H9 (cell line): ENCODE results near the gene ADGRL3. TPM values are rescaled to one million over a fixed set of nuclear protein-coding genes. Genes with fewer than 3 reads are reported as not detected.

Experiments used
- DNase-seq: peaks from one replicate; pipeline ENCODE4 v3.0.0-alpha.2; 2017
- H2AFZ ChIP-seq: one replicate; pipeline ENCODE4 v1.6.1; 2013; ENCODE audit warnings: mild to moderate bottlenecking, low read length, control low read depth, moderate library complexity
- H2AK5ac ChIP-seq: 2 replicates; pipeline ENCODE4 v1.6.1; 2013; ENCODE audit warnings: low read length, control low read depth, mixed read lengths; ENCODE audit not compliant: insufficient read length
- H2BK120ac ChIP-seq: one replicate; pipeline ENCODE4 v1.6.1; 2013; ENCODE audit warnings: low read depth, mild to moderate bottlenecking, low read length, control low read depth, inconsistent platforms; ENCODE audit not compliant: poor library complexity, severe bottlenecking
- H2BK12ac ChIP-seq: 2 replicates; pipeline ENCODE4 v1.6.1; 2013; ENCODE audit warnings: low read length, control low read depth, mixed read lengths, low read depth; ENCODE audit not compliant: insufficient read length
- H2BK15ac ChIP-seq: 2 replicates; pipeline ENCODE4 v1.6.1; 2013; ENCODE audit warnings: low read depth, low read length, control low read depth
- H2BK20ac ChIP-seq: one replicate; pipeline ENCODE4 v1.6.1; 2013; ENCODE audit warnings: low read depth, mild to moderate bottlenecking, low read length, control low read depth, inconsistent platforms; ENCODE audit not compliant: poor library complexity, severe bottlenecking
- H2BK5ac ChIP-seq: 2 replicates; pipeline ENCODE4 v1.6.1; 2013; ENCODE audit warnings: low read length, control low read depth, mixed read lengths; ENCODE audit not compliant: insufficient read length
- H3K14ac ChIP-seq: 2 replicates; pipeline ENCODE4 v1.6.1; 2013; ENCODE audit warnings: low read length, control low read depth; ENCODE audit not compliant: insufficient read depth
- H3K18ac ChIP-seq: 2 replicates; pipeline ENCODE4 v1.6.1; 2013; ENCODE audit warnings: low read depth, mild to moderate bottlenecking, mixed read lengths, low read length, control low read depth; ENCODE audit not compliant: insufficient read length
- H3K23ac ChIP-seq: 2 replicates; pipeline ENCODE4 v1.6.1; 2013; ENCODE audit warnings: low read length, control low read depth, mixed read lengths, low read depth; ENCODE audit not compliant: insufficient read length
- H3K23me2 ChIP-seq: 2 replicates; pipeline ENCODE4 v1.6.1; 2013; ENCODE audit warnings: low read depth, mild to moderate bottlenecking, mixed read lengths, low read length, control low read depth; ENCODE audit not compliant: insufficient read length, poor library complexity, severe bottlenecking
- H3K27ac ChIP-seq: 2 replicates; pipeline ENCODE4 v1.5.1; 2013; ENCODE audit warnings: low read length, control low read depth, mixed read lengths, low read depth; ENCODE audit not compliant: insufficient read length
- H3K27me3 ChIP-seq: 2 replicates; pipeline ENCODE4 v1.6.1; 2013; ENCODE audit warnings: low read length, control low read depth, inconsistent platforms; ENCODE audit not compliant: insufficient read depth
- H3K4ac ChIP-seq: 2 replicates; pipeline ENCODE4 v1.6.1; 2013; ENCODE audit warnings: low read depth, mild to moderate bottlenecking, control low read depth, inconsistent platforms, low read length, moderate library complexity
- H3K4me1 ChIP-seq: 2 replicates; pipeline ENCODE4 v1.6.1; 2013; ENCODE audit warnings: low read length, control low read depth, inconsistent platforms; ENCODE audit not compliant: insufficient read depth
- H3K4me2 ChIP-seq: 2 replicates; pipeline ENCODE4 v1.6.1; 2013; ENCODE audit warnings: low read length, control low read depth, mixed read lengths; ENCODE audit not compliant: insufficient read length, insufficient read depth
- H3K56ac ChIP-seq: 2 replicates; pipeline ENCODE4 v1.6.1; 2013; ENCODE audit warnings: low read depth, mild to moderate bottlenecking, mixed read lengths, low read length, control low read depth; ENCODE audit not compliant: insufficient read length
- H3K79me1 ChIP-seq: 2 replicates; pipeline ENCODE4 v1.6.1; 2013; ENCODE audit warnings: low read depth, mild to moderate bottlenecking, moderate library complexity, low read length, control low read depth, inconsistent platforms; ENCODE audit not compliant: insufficient read depth, poor library complexity, severe bottlenecking
- H3K79me2 ChIP-seq: 2 replicates; pipeline ENCODE4 v1.6.1; 2013; ENCODE audit warnings: low read length, control low read depth, inconsistent platforms; ENCODE audit not compliant: insufficient read depth
- H3K9ac ChIP-seq: 2 replicates; pipeline ENCODE4 v1.6.1; 2013; ENCODE audit warnings: low read length, control low read depth, mixed read lengths; ENCODE audit not compliant: insufficient read length; ENCODE audit errors: extremely low read depth
- H3K9me3 ChIP-seq: one replicate; pipeline ENCODE4 v1.6.1; 2013; ENCODE audit warnings: low read depth, low read length, inconsistent platforms; ENCODE audit not compliant: control insufficient read depth
- H3T11ph ChIP-seq: one replicate; pipeline ENCODE4 v1.6.1; 2013; ENCODE audit warnings: mild to moderate bottlenecking, low read length, control low read depth, inconsistent platforms
- H4K20me1 ChIP-seq: one replicate; pipeline ENCODE4 v1.6.1; 2013; ENCODE audit not compliant: control insufficient read depth, insufficient read length, insufficient read depth
- H4K5ac ChIP-seq: 2 replicates; pipeline ENCODE4 v1.6.1; 2013; ENCODE audit warnings: low read depth, mild to moderate bottlenecking, mixed read lengths, low read length, control low read depth; ENCODE audit not compliant: insufficient read length
- H4K8ac ChIP-seq: replicated peaks from 2 replicates; pipeline ENCODE4 v1.6.1; 2013; ENCODE audit warnings: low read length, control low read depth, mixed read lengths, low read depth; ENCODE audit not compliant: insufficient read length
- H4K91ac ChIP-seq: 2 replicates; pipeline ENCODE4 v1.6.1; 2013; ENCODE audit warnings: low read depth, mild to moderate bottlenecking, moderate library complexity, mixed read lengths, low read length, control low read depth; ENCODE audit not compliant: insufficient read length
- H3K27ac Mint-ChIP-seq, 3 experiments: 2 replicates in 2 of 3; 3 replicates in 1 of 3; pipeline ENCODE4 v1.8.0; 2020 to 2021; ENCODE audit warnings: mixed read lengths in 3 of 3, mild to moderate bottlenecking in 1 of 3, moderate library complexity in 1 of 3
- H3K27me3 Mint-ChIP-seq: 2 replicates; pipeline ENCODE4 v1.8.0; 2021; ENCODE audit warnings: low read depth, mild to moderate bottlenecking, moderate library complexity, mixed read lengths
- H3K36me3 Mint-ChIP-seq, 3 experiments: 2 replicates in 2 of 3; 3 replicates in 1 of 3; pipeline ENCODE4 v1.8.0; 2020 to 2021; ENCODE audit warnings: low read depth in 3 of 3, mixed read lengths in 3 of 3; ENCODE audit not compliant: insufficient read depth in 1 of 3
- H3K4me1 Mint-ChIP-seq, 2 experiments: 2 replicates each; pipeline ENCODE4 v1.8.0; 2020; ENCODE audit warnings: mixed read lengths in 2 of 2
- H3K4me3 Mint-ChIP-seq, 2 experiments: 2 replicates in 1 of 2; 3 replicates in 1 of 2; pipeline ENCODE4 v1.8.0; 2020 to 2021; ENCODE audit warnings: mild to moderate bottlenecking in 2 of 2, mixed read lengths in 2 of 2, moderate library complexity in 1 of 2
- H3K9me3 Mint-ChIP-seq, 2 experiments: 2 replicates in 1 of 2; 3 replicates in 1 of 2; pipeline ENCODE4 v1.8.0; 2020; ENCODE audit warnings: mild to moderate bottlenecking in 2 of 2, mixed read lengths in 2 of 2, moderate library complexity in 1 of 2
- WGBS: extraction: QIAGEN DNeasy Blood & Tissue Kit; methylation state at CpG from one replicate; pipeline ENCODE4 v1.1.7; 2013; ENCODE audit warnings: missing lambda C conversion rate, low lambda C conversion rate, mixed read lengths; ENCODE audit not compliant: insufficient read length; ENCODE audit errors: extremely low coverage; 5-methylcytosine and 5-hydroxymethylcytosine counted together
- total RNA-seq: library from RNA; stranded (reverse); gene quantifications from 2 replicates; pipeline ENCODE4 v1.2.1, GENCODE V29; 2021
- TF ChIP-seq, protein P1 (sequence below): fragments of 200-600 bp; sonication (generic); conservative IDR thresholded peaks from 3 replicates; pipeline ENCODE4 v1.8.0; 2021; ENCODE audit warnings: antibody characterized with exemption, mild to moderate bottlenecking

ADGRL3 gene
- total RNA-seq, 1 experiment from 2014 or later: 5.9 TPM

DNA sequence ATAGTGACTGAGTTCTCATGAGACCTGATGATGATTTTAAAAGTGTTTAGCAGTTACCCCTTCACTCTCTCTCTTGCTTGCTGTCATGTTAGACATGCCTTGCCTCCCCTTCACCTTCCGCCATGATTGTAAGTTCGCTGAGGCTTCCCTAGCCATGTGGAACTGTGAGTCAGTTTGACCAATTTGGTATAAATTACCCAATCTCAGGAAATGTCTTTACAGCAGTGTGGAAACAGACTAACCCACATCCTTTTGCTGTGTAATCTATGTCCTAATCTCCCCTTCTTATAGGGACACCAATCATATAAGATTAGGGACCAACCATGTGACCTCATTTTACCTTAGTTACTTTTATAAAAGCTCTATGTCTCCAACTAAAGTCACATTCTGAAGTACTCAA lies 677.8 kb downstream of the ADGRL3 start:
- H3K4me1 Mint-ChIP-seq: peaks cover 2 to 4% of the 10 kb centered on the region in 2 experiments

More for the DNA sequence above, 677.8 kb downstream of the ADGRL3 start:
- Histone ChIP-seq H3K18ac (no peak overlapping the region), H4K20me1 (no peaks in the 10 kb centered on the region), H3K4me2 (no peak overlapping the region), H3K23ac (no peak overlapping the region), H2BK15ac (no peak overlapping the region), H3K79me2 (no peaks in the 10 kb centered on the region), H2BK12ac (no peak overlapping the region), H3K4ac (no peak overlapping the region), H3K27ac (no peak overlapping the region), H4K5ac (no peak overlapping the region), H3K9me3 (no peaks in the 10 kb centered on the region), H2BK5ac (no peak overlapping the region), H3K23me2 (no peaks in the 10 kb centered on the region), H4K8ac (no peak overlapping the region), H2BK20ac (no peak overlapping the region), H3K56ac (no peak overlapping the region), H3K79me1 (no peaks in the 10 kb centered on the region), H3K27me3 (no peaks in the 10 kb centered on the region), H2AK5ac (no peak overlapping the region), H2BK120ac (no peak overlapping the region), H3K9ac (no peak overlapping the region), H3T11ph (no peak overlapping the region), H2AFZ (no peak overlapping the region), H4K91ac (no peak overlapping the region), H3K14ac (no peak overlapping the region), H3K4me1 (no peaks in the 10 kb centered on the region)
- no CpG with 5 or more reads among the region's 2 CpGs for WGBS
- H3K27ac Mint-ChIP-seq: no peak overlapping the region
- H3K27me3 Mint-ChIP-seq: no peaks in the 10 kb centered on the region
- TF ChIP-seq, protein P1, sequence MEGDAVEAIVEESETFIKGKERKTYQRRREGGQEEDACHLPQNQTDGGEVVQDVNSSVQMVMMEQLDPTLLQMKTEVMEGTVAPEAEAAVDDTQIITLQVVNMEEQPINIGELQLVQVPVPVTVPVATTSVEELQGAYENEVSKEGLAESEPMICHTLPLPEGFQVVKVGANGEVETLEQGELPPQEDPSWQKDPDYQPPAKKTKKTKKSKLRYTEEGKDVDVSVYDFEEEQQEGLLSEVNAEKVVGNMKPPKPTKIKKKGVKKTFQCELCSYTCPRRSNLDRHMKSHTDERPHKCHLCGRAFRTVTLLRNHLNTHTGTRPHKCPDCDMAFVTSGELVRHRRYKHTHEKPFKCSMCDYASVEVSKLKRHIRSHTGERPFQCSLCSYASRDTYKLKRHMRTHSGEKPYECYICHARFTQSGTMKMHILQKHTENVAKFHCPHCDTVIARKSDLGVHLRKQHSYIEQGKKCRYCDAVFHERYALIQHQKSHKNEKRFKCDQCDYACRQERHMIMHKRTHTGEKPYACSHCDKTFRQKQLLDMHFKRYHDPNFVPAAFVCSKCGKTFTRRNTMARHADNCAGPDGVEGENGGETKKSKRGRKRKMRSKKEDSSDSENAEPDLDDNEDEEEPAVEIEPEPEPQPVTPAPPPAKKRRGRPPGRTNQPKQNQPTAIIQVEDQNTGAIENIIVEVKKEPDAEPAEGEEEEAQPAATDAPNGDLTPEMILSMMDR: no peak
- DNase-seq: no peak
- no peaks in the 10 kb centered on the region for H3K9me3 Mint-ChIP-seq
- H3K4me3 Mint-ChIP-seq: no peak overlapping the region
- peaks cover 0 to 3% (median 0%) of the 10 kb centered on the region in 3 experiments; a peak in 1 of 7 replicates for H3K36me3 Mint-ChIP-seq
